Neuronal stem cell (in vitro differentiated cells): ENCODE measurements around the gene NECTIN4.

ENCODE experiments used
- DNase-seq: peaks from one replicate; pipeline ENCODE4 v3.0.0-alpha.2; 2013; ENCODE audit warnings: low spot score
- H2AFZ ChIP-seq: one replicate; pipeline ENCODE4 v1.6.1; 2013; ENCODE audit warnings: mild to moderate bottlenecking, low read length, inconsistent platforms
- H2AK5ac ChIP-seq: 2 replicates; pipeline ENCODE4 v1.6.1; 2013; ENCODE audit warnings: low read depth, mild to moderate bottlenecking, inconsistent platforms, low read length, moderate library complexity, mixed read lengths
- H2BK120ac ChIP-seq: 2 replicates; pipeline ENCODE4 v1.6.1; 2013; ENCODE audit warnings: low read depth, mild to moderate bottlenecking, inconsistent platforms, low read length, moderate library complexity, mixed read lengths
- H2BK12ac ChIP-seq: one replicate; pipeline ENCODE4 v1.6.1; 2013; ENCODE audit warnings: low read length, inconsistent platforms
- H2BK15ac ChIP-seq: 2 replicates; pipeline ENCODE4 v1.6.1; 2013; ENCODE audit warnings: mild to moderate bottlenecking, low read length, inconsistent platforms, mixed read lengths
- H2BK5ac ChIP-seq: one replicate; pipeline ENCODE4 v1.6.1; 2013; ENCODE audit warnings: inconsistent platforms, mild to moderate bottlenecking, low read length, moderate library complexity
- H3K14ac ChIP-seq: one replicate; pipeline ENCODE4 v1.6.1; 2013; ENCODE audit warnings: low read length, inconsistent platforms
- H3K18ac ChIP-seq: 2 replicates; pipeline ENCODE4 v1.6.1; 2013; ENCODE audit warnings: low read length, inconsistent platforms
- H3K23ac ChIP-seq: 2 replicates; pipeline ENCODE4 v1.6.1; 2013; ENCODE audit warnings: low read depth, mild to moderate bottlenecking, mixed read lengths, low read length, inconsistent platforms; ENCODE audit not compliant: poor library complexity
- H3K27ac ChIP-seq: replicated peaks from 3 replicates; pipeline ENCODE4 v1.5.1; 2013; ENCODE audit warnings: low read length, inconsistent platforms
- H3K27me3 ChIP-seq, 3 experiments: 2 replicates each; pipeline ENCODE4 v1.6.1; 2013; ENCODE audit warnings: low read length in 3 of 3, mild to moderate bottlenecking in 2 of 3, inconsistent platforms in 1 of 3, low read depth in 1 of 3, mixed read lengths in 1 of 3, moderate library complexity in 1 of 3; ENCODE audit not compliant: control insufficient read depth in 3 of 3, insufficient read depth in 3 of 3
- H3K36me3 ChIP-seq, 2 donors: replicated peaks in 1 of 2; 2 replicates each; pipeline ENCODE4 v1.6.1; 2013; ENCODE audit warnings: low read length in 2 of 2; ENCODE audit not compliant: control insufficient read depth in 2 of 2, insufficient read depth in 2 of 2
- H3K4ac ChIP-seq: 2 replicates; pipeline ENCODE4 v1.6.1; 2013; ENCODE audit warnings: inconsistent platforms, mild to moderate bottlenecking, low read length, moderate library complexity
- H3K4me1 ChIP-seq, 2 donors: 1 replicate in 1 of 2; 2 replicates in 1 of 2; pipeline ENCODE4 v1.6.1; 2013; ENCODE audit warnings: low read length in 2 of 2, low read depth in 1 of 2; ENCODE audit not compliant: control insufficient read depth in 2 of 2, insufficient read depth in 1 of 2
- H3K4me2 ChIP-seq: one replicate; pipeline ENCODE4 v1.6.1; 2013; ENCODE audit warnings: mild to moderate bottlenecking, low read length, inconsistent platforms; ENCODE audit not compliant: insufficient read depth, poor library complexity, severe bottlenecking
- H3K4me3 ChIP-seq, 2 donors: 2 replicates each; pipeline ENCODE4 v1.5.1; 2013; ENCODE audit warnings: low read length in 2 of 2, mild to moderate bottlenecking in 2 of 2, inconsistent platforms in 1 of 2, moderate library complexity in 1 of 2
- H3K79me1 ChIP-seq: one replicate; pipeline ENCODE4 v1.6.1; 2013; ENCODE audit warnings: low read depth, mild to moderate bottlenecking, inconsistent platforms, low read length, moderate library complexity
- H3K9ac ChIP-seq: one replicate; pipeline ENCODE4 v1.6.1; 2013; ENCODE audit warnings: mild to moderate bottlenecking, low read depth, low read length, inconsistent platforms; ENCODE audit not compliant: poor library complexity
- H3K9me3 ChIP-seq, 2 donors: replicated peaks in 1 of 2; 2 replicates each; pipeline versions ENCODE3 to v1.6.1; 2013; ENCODE audit warnings: low read length in 2 of 2, mild to moderate bottlenecking in 2 of 2, inconsistent platforms in 1 of 2, low read depth in 1 of 2, mixed read lengths in 1 of 2, moderate library complexity in 1 of 2; ENCODE audit not compliant: control insufficient read depth in 2 of 2, insufficient read depth in 1 of 2
- H4K8ac ChIP-seq: one replicate; pipeline ENCODE4 v1.6.1; 2013; ENCODE audit warnings: low read depth, mild to moderate bottlenecking, inconsistent platforms, low read length, moderate library complexity
- H4K91ac ChIP-seq: one replicate; pipeline ENCODE4 v1.6.1; 2013; ENCODE audit warnings: low read length, low read depth, mild to moderate bottlenecking, inconsistent platforms; ENCODE audit not compliant: poor library complexity
- WGBS, 2 donors: extraction: QIAGEN DNeasy Blood & Tissue Kit; methylation state at CpG; one replicate each; pipeline ENCODE4 v1.1.7; 2013; ENCODE audit warnings: missing lambda C conversion rate in 2 of 2, mixed read lengths in 1 of 2; ENCODE audit not compliant: insufficient read length in 2 of 2, insufficient replicate concordance in 1 of 2; ENCODE audit errors: extremely low coverage in 2 of 2; 5-methylcytosine and 5-hydroxymethylcytosine counted together

Gene NECTIN4

GRCh38 chr1:161082996-161083747 is 6.2 kb downstream of the NECTIN4 start:
- H2BK15ac ChIP-seq, result no peak overlapping the region
- no peak overlapping the region for H4K8ac ChIP-seq
- no peak for DNase-seq
- H3K9me3 ChIP-seq, result no peaks in the 10 kb centered on the region
- no peak overlapping the region for H2BK12ac ChIP-seq
- H3K18ac ChIP-seq, result peak overlapping the region; percentile 16
- H2AK5ac ChIP-seq, result peak overlapping the region; percentile 74
- no peak overlapping the region for H3K4me2 ChIP-seq
- H3K4me1 ChIP-seq, result peaks cover 4 to 6% of the 10 kb centered on the region in 2 donors
- H3K14ac ChIP-seq, result no peak overlapping the region
- H2BK5ac ChIP-seq, result no peak overlapping the region
- H2AFZ ChIP-seq, result no peak overlapping the region
- no peak overlapping the region for H2BK120ac ChIP-seq
- no peak overlapping the region for H3K23ac ChIP-seq
- H3K27me3 ChIP-seq, result peaks cover 0 to 23% (median 0%) of the 10 kb centered on the region in 3 experiments
- WGBS, 2 donors, result no CpG with 5 or more reads among the region's 8 CpGs
- H3K27ac ChIP-seq, result no peak overlapping the region
- no peak overlapping the region for H4K91ac ChIP-seq
- H3K4ac ChIP-seq, result no peak overlapping the region
- no peak overlapping the region for H3K9ac ChIP-seq
- H3K4me3 ChIP-seq, result no peak overlapping the region
- H3K36me3 ChIP-seq, result no peaks in the 10 kb centered on the region
- no peaks in the 10 kb centered on the region for H3K79me1 ChIP-seq

DNA sequence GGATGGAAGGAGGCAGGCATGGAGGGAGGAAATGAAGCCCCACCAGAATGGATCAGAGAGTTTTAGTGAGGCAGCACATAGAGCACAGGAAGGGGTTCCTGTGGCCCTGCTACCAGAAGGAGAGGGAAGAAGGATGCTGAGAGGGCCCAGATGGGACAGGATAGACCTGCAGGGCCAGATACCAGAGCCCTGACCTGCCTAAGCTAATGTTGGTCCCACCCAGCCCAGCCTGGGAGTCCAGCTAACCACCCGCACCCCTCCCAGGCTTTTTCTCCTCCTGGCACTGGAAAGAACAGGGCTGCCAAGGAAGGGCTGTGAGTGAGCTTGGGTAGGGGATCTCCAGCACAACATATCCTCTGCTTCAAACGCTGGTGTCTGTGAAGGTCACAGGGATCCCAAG is 6.9 kb downstream of the NECTIN4 start:
- no peaks in the 10 kb centered on the region for H3K9me3 ChIP-seq
- no CpG with 5 or more reads among the region's 2 CpGs for WGBS, 2 donors
- no peak overlapping the region for H2BK15ac ChIP-seq
- H3K4me1 ChIP-seq, result peaks cover 4 to 6% of the 10 kb centered on the region in 2 donors
- H3K14ac ChIP-seq, result no peak overlapping the region
- no peak overlapping the region for H3K4me2 ChIP-seq
- H2AFZ ChIP-seq, result no peak overlapping the region
- H3K79me1 ChIP-seq, result no peaks in the 10 kb centered on the region
- H2BK12ac ChIP-seq, result no peak overlapping the region
- H2BK5ac ChIP-seq, result no peak overlapping the region
- no peak overlapping the region for H3K23ac ChIP-seq
- no peak overlapping the region for H2BK120ac ChIP-seq
- H3K36me3 ChIP-seq, result no peaks in the 10 kb centered on the region
- DNase-seq, result no peak
- H3K27ac ChIP-seq, result no peak overlapping the region
- no peak overlapping the region for H3K9ac ChIP-seq
- H4K8ac ChIP-seq, result no peak overlapping the region
- no peak overlapping the region for H3K4me3 ChIP-seq
- no peak overlapping the region for H3K4ac ChIP-seq
- H3K18ac ChIP-seq, result no peak overlapping the region
- H3K27me3 ChIP-seq, result peaks cover 0 to 17% (median 0%) of the 10 kb centered on the region in 3 experiments
- H2AK5ac ChIP-seq, result peak overlapping the region; percentile 22
- H4K91ac ChIP-seq, result no peak overlapping the region

- no CpG with 5 or more reads among the region's 5 CpGs for WGBS, 2 donors
- Histone ChIP-seq H3K23ac (no peak overlapping the region), H4K8ac (no peak overlapping the region), H2BK12ac (no peak overlapping the region), H3K27ac (no peak overlapping the region), H2AK5ac (no peak overlapping the region), H2AFZ (no peak overlapping the region), H3K14ac (no peak overlapping the region), H3K4ac (no peak overlapping the region), H3K9me3 (no peaks in the 10 kb centered on the region), H3K79me1 (no peaks in the 10 kb centered on the region), H3K18ac (no peak overlapping the region), H4K91ac (no peak overlapping the region), H2BK15ac (no peak overlapping the region), H3K27me3 (peaks cover 0 to 13% (median 0%) of the 10 kb centered on the region in 3 experiments), H3K36me3 (no peaks in the 10 kb centered on the region), H3K4me3 (no peak overlapping the region), H3K4me1 (peaks cover 6 to 7% of the 10 kb centered on the region in 2 donors), H2BK5ac (no peak overlapping the region), H2BK120ac (no peak overlapping the region), H3K9ac (no peak overlapping the region), H3K4me2 (no peak overlapping the region)
- no peak for DNase-seq
These were observed 7.8 kb downstream of the NECTIN4 start for GRCh38 chr1:161081519-161081918.

DNA sequence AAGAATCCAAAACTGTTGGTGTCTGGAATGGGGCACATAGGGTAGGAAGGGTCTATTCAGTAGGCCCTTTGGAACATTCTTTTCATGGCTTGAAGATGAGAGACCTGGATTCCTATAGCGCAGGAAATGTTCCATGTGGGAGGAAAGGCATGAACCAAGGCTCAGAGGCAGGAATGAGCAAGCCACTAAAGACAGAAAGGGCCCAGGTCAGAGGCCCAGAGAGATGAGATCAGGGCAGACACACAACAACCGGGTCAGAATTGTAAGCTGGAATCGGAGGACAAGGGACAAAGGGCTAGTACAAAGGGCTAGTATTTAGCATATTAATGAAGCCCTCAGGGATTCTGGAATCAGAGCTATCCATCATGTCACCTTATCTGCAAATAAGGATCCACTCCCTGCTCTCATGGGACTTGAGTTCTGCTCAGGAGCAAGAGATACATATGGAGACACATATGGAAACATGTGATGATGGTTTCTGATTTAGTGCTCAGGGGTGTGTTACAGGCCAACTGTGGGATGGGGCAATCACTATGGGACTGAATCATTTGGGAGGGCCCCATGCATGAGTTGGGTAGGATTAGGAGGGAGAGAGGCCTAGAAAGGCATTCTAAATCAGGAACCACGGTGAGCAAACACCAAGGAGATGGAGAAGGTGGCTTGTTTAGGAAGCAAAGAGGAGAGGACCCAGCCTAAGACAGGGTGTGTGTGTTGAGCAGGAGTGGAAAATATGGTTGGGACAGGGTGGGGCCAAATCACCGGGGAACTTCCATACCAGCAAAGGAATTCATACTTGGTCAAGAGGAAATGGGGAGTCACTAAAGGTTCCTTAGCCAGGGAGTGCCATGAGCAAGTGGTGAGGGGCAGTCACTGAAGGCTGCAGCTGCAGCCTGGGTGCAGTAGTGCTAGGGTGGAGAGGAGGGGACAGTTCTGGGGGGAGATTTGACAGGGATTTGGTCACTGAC is 8.6 kb downstream of the NECTIN4 start:
- Histone ChIP-seq H3K27ac (no peak overlapping the region), H3K23ac (no peak overlapping the region), H3K4me3 (no peak overlapping the region), H3K9me3 (no peaks in the 10 kb centered on the region), H3K14ac (no peak overlapping the region), H4K8ac (no peak overlapping the region), H3K4ac (no peak overlapping the region), H2BK15ac (no peak overlapping the region), H3K27me3 (peaks cover 0 to 8% (median 0%) of the 10 kb centered on the region in 3 experiments), H3K36me3 (no peaks in the 10 kb centered on the region), H3K79me1 (no peaks in the 10 kb centered on the region), H4K91ac (no peak overlapping the region), H2BK5ac (no peak overlapping the region), H3K18ac (peak overlapping the region; percentile 35), H2BK120ac (no peak overlapping the region), H2AK5ac (no peak overlapping the region), H2BK12ac (no peak overlapping the region), H3K4me1 (peaks cover 6 to 7% of the 10 kb centered on the region in 2 donors), H3K4me2 (no peak overlapping the region), H2AFZ (no peak overlapping the region), H3K9ac (no peak overlapping the region)
- DNase-seq, result no peak
- whole genome bisulfite sequencing, 2 donors, result no CpG with 5 or more reads among the region's 5 CpGs
